B cell (primary cell): Measurements from ENCODE around the gene ABCA12.

Experiments
- CTCF ChIP-seq: fragments of 200-600 bp; IDR thresholded peaks from one replicate; pipeline ENCODE4 v1.8.0; 2022; ENCODE audit warnings: antibody characterized with exemption, mild to moderate bottlenecking
- EZH2 ChIP-seq: IDR thresholded peaks from 2 replicates; pipeline ENCODE4 v1.6.1; 2012; ENCODE audit warnings: borderline replicate concordance, low read depth, mild to moderate bottlenecking, moderate library complexity, low read length; ENCODE audit not compliant: insufficient read depth, poor library complexity, severe bottlenecking

DNA sequence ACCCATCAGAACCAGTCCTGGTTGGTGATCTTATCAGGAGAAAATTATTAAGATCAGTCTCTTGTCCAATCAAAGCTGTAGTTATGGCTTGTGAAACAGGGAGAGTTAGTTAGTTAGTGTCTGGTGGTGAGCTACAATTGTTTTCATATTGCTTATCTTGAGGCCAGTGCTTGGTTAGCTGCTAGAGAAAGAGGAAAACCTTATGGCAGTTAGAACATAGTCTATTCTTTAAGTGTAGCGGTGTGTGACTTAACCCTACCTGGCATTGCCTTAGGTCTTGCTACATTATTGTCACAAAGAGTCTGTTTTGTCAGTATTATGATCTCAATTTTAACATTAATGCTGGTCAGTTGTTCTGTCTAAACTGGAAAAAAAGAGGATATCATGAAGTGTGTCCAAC, 11.5 kb upstream of the ABCA12 start:
- TF ChIP-seq CTCF (no peak), EZH2 (no peak)
